MG63 (cell line): ENCODE data around the gene CD80. TPM values are rescaled to one million over a fixed set of nuclear protein-coding genes. Genes with fewer than 3 reads are reported as not detected.

Experiments used
- DNase-seq: peaks from one replicate; pipeline ENCODE4 v3.0.0-alpha.2; 2020
- H3K27me3 ChIP-seq: fragments of 250-450 bp; sonication (Bioruptor Pico); 2 replicates; pipeline ENCODE4 v1.5.1; 2020; ENCODE audit warnings: mild to moderate bottlenecking, moderate library complexity
- H3K36me3 ChIP-seq: fragments of 250-450 bp; sonication (Bioruptor Pico); 2 replicates; pipeline ENCODE4 v1.5.1; 2020; ENCODE audit warnings: mild to moderate bottlenecking, moderate library complexity
- H3K4me3 ChIP-seq: fragments of 250-450 bp; sonication (Bioruptor Pico); 2 replicates; pipeline ENCODE4 v1.5.1; 2020; ENCODE audit warnings: mild to moderate bottlenecking, moderate library complexity
- H3K9me3 ChIP-seq: fragments of 250-450 bp; sonication (Bioruptor Pico); 2 replicates; pipeline ENCODE4 v1.5.1; 2020; ENCODE audit warnings: mild to moderate bottlenecking, moderate library complexity
- total RNA-seq: library from RNA; depleted of rRNA; stranded (reverse); fragments of >200 nt; shearing (Covaris generic); gene quantifications from 2 replicates; pipeline ENCODE4 v1.2.3, GENCODE V29; 2014; ENCODE audit warnings: low replicate concordance

Gene CD80
- total RNA-seq, 1 experiment from 2014 or later: not detected

DNA sequence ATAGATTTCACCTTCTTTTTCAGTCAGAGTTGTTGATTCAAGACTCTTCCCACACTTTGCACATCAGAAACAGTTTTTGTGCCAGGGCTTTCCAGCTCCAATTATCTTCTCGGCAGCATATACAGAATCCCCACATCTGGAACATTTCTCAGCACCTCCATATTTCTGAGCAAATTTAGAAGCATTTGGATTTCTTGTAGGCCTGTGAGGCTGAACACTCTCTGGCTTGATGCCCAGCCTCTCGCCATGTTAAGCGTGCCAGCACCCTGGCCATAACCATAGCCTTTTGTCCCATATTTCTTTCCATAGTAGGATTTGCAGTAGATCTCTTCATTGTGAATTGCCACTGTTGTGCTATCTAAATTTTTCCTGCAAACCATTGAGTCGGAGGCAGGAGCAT lies 28.3 kb downstream of the CD80 start:
- no peaks in the 10 kb centered on the region for H3K27me3 ChIP-seq
- no peak overlapping the region for H3K4me3 ChIP-seq
- H3K9me3 ChIP-seq: no peaks in the 10 kb centered on the region
- no peak for DNase-seq
- no peaks in the 10 kb centered on the region for H3K36me3 ChIP-seq

- no peak for DNase-seq
- Histone ChIP-seq H3K4me3 (no peak overlapping the region), H3K9me3 (no peaks in the 10 kb centered on the region), H3K36me3 (peaks cover under 1% of the 10 kb centered on the region; the same call in 1 of the 2 replicates), H3K27me3 (no peaks in the 10 kb centered on the region)
Observed at GRCh38 chr3:119530456-119530855, 29.0 kb downstream of the CD80 start.

DNA sequence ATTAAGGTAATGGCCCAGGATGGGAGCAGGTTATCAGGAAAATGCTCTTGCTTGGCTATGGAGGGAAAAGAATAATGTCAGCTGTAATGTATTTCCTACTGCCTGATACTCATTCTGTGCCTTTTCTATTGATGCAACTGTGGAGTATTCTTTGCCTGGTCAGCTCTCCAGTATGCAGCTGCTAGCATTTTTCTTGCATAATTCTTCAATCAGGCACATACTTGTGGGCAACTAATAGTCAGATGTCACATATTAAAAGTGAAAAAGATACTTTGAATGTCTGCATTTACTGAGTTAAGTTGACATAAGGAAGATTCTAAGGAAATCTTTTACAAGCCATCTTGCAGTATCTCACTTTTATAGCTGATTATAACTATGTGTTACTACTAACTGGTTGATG lies 29.5 kb downstream of the CD80 start:
- H3K36me3 ChIP-seq: peaks cover 4% of the 10 kb centered on the region; the same call in 1 of the 2 replicates
- H3K27me3 ChIP-seq: no peaks in the 10 kb centered on the region
- no peak overlapping the region for H3K4me3 ChIP-seq
- H3K9me3 ChIP-seq: no peaks in the 10 kb centered on the region
- no peak for DNase-seq

DNA sequence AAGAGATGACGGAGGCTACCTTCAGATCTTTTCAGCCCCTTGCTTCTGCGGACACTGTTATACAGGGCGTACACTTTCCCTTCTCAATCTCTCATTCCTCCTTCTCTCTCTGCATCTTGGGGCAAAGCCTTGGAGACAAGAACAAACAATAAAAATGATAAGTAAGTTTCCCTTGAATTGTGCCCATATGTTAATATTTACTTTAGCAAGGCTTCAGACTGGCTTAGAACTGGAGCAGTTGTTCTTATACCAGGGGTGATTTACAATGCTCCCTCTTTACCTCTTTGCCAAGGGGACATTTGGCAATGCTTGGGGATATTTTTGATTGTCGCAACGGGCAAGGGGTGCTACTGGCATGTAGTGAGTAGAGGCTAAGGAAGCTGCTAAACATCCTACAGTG lies 31.7 kb downstream of the CD80 start:
- H3K27me3 ChIP-seq: no peaks in the 10 kb centered on the region
- no peak overlapping the region for H3K4me3 ChIP-seq
- no peak for DNase-seq
- H3K36me3 ChIP-seq: peaks cover 20% of the 10 kb centered on the region
- no peaks in the 10 kb centered on the region for H3K9me3 ChIP-seq

DNA sequence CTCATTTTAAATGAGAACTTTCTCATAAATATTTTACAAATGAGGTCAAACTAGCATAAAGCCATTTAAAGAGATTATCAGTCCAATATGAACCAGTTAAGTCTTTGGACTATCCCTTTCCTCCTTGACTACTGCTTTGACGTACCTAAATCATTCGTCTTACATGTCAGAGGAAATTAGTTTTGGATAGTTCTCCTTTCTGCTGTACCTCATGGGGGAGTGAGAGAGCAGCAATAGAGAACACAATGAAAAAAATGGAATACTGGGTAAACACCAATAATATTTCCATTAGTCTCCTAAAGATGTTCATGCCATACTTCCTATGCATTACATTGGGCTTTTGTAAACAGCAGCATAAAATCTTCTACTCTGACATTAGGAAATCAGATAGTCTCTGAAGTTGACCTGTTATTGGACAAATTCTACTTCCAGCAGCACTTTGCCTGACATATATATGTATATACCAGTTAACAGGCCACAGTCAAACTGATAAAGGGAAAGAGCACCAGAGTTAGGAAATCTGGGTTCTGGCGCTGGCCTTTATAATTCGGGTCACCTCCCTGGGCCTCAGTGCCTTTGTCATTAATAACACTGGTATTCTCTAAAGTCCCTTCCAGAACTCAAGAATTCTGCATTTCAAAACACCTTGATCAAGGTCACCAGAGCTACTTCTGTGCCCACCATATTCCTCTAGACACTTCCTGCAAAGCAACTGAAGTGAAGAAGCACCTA lies 34.3 kb downstream of the CD80 start:
- Histone ChIP-seq H3K27me3 (no peaks in the 10 kb centered on the region), H3K4me3 (no peak overlapping the region), H3K36me3 (peaks cover 41% of the 10 kb centered on the region), H3K9me3 (no peaks in the 10 kb centered on the region)
- DNase-seq: no peak

DNA sequence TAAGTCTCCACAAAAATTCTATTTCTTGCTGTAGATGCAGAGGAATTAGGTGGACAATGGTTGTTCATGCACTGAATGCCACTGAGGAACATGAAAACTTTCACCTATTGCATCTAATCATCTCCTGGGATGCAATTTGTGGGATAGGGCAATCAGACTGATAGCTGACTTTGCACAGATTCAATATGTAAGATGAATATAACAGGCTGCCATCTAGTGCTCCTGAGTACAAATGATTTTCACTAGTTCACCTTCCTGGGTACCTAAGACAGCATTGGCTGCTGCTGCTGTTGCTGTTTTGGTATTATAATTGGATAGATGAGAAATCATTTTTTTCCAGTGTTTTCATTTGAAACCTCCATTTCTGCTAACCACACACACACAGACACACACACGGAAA lies 41.4 kb downstream of the CD80 start:
- no peak for DNase-seq
- no peaks in the 10 kb centered on the region for H3K27me3 ChIP-seq
- no peak overlapping the region for H3K4me3 ChIP-seq
- no peaks in the 10 kb centered on the region for H3K9me3 ChIP-seq
- peaks cover 91% of the 10 kb centered on the region for H3K36me3 ChIP-seq

DNA sequence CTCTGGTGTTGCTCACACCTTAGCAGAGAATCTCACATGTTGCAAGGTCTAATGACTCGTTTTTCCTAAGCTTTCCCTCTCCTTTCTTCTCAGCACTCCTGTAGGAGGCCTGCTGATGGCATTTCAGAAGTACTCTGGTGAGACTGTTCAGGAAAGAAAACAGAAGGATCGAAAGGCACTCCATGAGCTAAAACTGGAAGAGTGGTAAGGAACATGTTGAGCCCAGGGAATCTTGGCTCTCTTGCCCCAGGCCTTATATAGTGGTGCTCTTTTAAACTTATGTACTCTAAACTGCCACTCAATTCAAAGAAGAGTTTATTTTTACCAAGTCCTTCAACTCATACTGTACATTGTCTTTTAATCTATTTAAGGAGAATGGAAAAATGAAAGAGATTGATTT lies 42.3 kb downstream of the CD80 start:
- Histone ChIP-seq H3K27me3 (no peaks in the 10 kb centered on the region), H3K36me3 (peaks cover 86% of the 10 kb centered on the region), H3K4me3 (no peak overlapping the region), H3K9me3 (no peaks in the 10 kb centered on the region)
- no peak for DNase-seq

DNA sequence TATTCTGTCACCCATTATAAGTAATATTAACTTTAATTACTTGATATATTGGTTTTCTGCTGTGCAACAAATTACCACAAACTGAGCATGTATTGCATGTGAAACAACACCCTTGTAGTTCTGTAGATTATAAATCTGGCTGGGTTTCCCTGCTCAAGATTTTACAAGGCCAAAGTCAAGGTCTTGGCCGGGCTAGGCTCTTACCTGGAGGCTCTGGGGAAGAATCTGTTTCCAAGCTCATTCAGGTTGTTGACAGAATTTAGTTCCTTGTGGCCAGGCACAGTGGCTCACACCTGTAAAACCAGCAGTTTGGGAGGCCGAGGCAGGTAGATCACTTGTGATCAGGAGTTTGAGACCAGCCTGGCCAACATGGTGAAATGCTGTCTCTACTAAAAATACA lies 44.8 kb downstream of the CD80 start:
- Histone ChIP-seq H3K9me3 (no peaks in the 10 kb centered on the region), H3K36me3 (peaks cover 78% of the 10 kb centered on the region), H3K4me3 (no peak overlapping the region)

GRCh38 chr3:119510690-119511089 lies 48.7 kb downstream of the CD80 start:
- no peaks in the 10 kb centered on the region for H3K9me3 ChIP-seq
- H3K36me3 ChIP-seq: peaks cover 75% of the 10 kb centered on the region
- H3K4me3 ChIP-seq: no peak overlapping the region
- DNase-seq: no peak
- no peaks in the 10 kb centered on the region for H3K27me3 ChIP-seq

More for the DNA sequence above, 44.8 kb downstream of the CD80 start:
- DNase-seq: no peak
- H3K27me3 ChIP-seq: no peaks in the 10 kb centered on the region

- Histone ChIP-seq H3K36me3 (peaks cover 73% of the 10 kb centered on the region), H3K9me3 (no peaks in the 10 kb centered on the region), H3K27me3 (no peaks in the 10 kb centered on the region), H3K4me3 (no peak overlapping the region)
- no peak for DNase-seq
Observed at GRCh38 chr3:119508172-119508845, 51.1 kb downstream of the CD80 start.

DNA sequence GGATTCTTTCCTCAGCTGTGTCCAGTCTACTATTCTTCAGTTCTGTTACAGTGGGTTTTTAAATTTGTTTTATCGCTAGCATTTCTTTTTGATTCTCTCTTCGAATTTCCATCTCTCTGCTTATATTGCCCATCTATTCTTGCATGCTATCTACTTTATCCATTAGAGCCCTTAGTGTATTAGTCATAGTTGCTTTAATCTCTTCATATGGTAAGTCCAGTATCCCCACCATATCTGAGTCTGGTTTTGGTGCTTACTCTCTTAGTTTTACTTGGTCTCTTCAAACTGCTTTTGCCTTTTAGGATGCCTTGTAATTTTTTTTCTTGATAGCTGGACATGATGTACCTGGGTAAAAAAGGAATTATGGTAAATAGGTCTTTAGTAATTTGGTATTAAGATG lies 52.0 kb downstream of the CD80 start:
- Histone ChIP-seq H3K4me3 (no peak overlapping the region), H3K9me3 (no peaks in the 10 kb centered on the region), H3K36me3 (peaks cover 75% of the 10 kb centered on the region), H3K27me3 (no peaks in the 10 kb centered on the region)
- no peak for DNase-seq

GRCh38 chr3:119506631-119507030 lies 52.8 kb downstream of the CD80 start:
- no peaks in the 10 kb centered on the region for H3K9me3 ChIP-seq
- no peaks in the 10 kb centered on the region for H3K27me3 ChIP-seq
- H3K4me3 ChIP-seq: no peak overlapping the region
- peaks cover 77% of the 10 kb centered on the region for H3K36me3 ChIP-seq
- no peak for DNase-seq

GRCh38 chr3:119500901-119501300 lies 58.5 kb downstream of the CD80 start:
- H3K4me3 ChIP-seq: no peak overlapping the region
- peaks cover 36% of the 10 kb centered on the region for H3K36me3 ChIP-seq
- no peak for DNase-seq

DNA sequence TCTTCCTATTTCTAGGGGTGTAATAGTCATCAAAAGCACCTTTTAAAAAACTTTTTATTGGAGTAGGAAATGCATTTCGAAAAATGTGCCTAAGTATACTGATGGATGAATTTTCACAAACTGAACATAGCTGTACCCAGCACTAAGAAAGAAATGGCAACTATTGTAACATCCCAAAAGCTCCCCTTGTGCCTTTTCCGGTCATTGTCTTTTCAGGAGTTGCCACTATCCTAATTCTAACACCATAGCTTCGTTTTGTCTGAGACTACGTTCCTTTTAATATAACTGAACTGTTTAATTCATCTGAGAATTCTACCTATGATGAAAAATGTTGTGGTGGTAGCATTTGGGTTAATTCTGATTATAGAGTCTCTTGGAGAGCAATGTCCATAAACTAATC lies 59.1 kb downstream of the CD80 start:
- peaks cover 31% of the 10 kb centered on the region for H3K36me3 ChIP-seq
- no peaks in the 10 kb centered on the region for H3K27me3 ChIP-seq
- H3K4me3 ChIP-seq: peak overlapping the region; percentile 99
- no peaks in the 10 kb centered on the region for H3K9me3 ChIP-seq
- DNase-seq: no peak

More at GRCh38 chr3:119500901-119501300, 58.5 kb downstream of the CD80 start:
- no peaks in the 10 kb centered on the region for H3K27me3 ChIP-seq
- no peaks in the 10 kb centered on the region for H3K9me3 ChIP-seq

GRCh38 chr3:119498186-119499011 lies 61.0 kb downstream of the CD80 start, which contains the start of gene TIMMDC1:
TSS of gene TIMMDC1 (plus strand) at chr3:119498547. CDS start at chr3:119498734, 187 bp downstream.
- peak; percentile 99 for DNase-seq
- H3K9me3 ChIP-seq: no peaks in the 10 kb centered on the region
- H3K4me3 ChIP-seq: peak within 1 kb of the TSS; percentile 99
- peaks cover 17% of the 10 kb centered on the region for H3K36me3 ChIP-seq
- H3K27me3 ChIP-seq: no peaks in the 10 kb centered on the region

DNA sequence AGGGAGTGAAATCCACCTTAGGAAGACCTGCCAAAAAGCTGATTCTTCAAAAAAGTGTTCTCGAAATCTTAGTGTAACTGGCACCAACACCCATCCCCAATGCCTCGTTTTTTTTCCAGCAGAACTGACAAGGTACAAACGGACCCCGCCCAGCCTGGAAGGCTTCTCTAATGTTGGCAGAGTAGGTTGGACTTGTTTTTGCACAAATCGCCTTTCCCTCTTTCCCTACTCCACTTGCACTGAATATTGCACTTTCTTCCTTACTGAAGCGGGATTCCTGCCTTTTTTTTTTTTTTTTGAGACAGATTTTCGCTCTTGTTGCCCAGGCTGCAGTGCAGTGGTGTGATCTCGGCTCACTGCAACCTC lies 61.6 kb downstream of the CD80 start:
- Histone ChIP-seq H3K27me3 (no peaks in the 10 kb centered on the region), H3K36me3 (peaks cover 11% of the 10 kb centered on the region)

DNA sequence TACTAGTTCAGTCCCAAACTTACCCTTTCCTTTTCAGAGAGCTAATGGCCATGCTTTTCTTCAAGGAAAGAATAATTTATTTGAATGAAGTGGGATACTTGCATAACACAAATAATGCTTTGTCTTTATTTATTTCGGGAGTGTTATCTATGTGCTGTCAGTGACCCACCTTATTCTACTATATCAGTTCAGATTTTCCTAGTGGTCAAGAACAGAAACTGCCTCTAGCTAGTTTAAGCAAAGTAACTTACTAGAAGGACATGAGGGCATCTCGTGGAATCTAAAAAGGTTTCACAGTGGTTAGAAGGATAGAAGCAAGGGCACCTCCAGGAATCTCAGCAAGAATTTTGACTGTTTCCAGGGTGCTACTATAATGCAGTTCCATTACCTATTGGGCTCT lies 64.8 kb downstream of the CD80 start:
- no peaks in the 10 kb centered on the region for H3K9me3 ChIP-seq
- no peak overlapping the region for H3K4me3 ChIP-seq
- no peak for DNase-seq
- no peaks in the 10 kb centered on the region for H3K27me3 ChIP-seq
- peaks cover 14% of the 10 kb centered on the region for H3K36me3 ChIP-seq

More for the DNA sequence above, 61.6 kb downstream of the CD80 start:
- Histone ChIP-seq H3K9me3 (no peaks in the 10 kb centered on the region), H3K4me3 (peak overlapping the region; percentile 99)
- DNase-seq: peak; percentile 48
